NCI-H345 treated with DMSO at 0.1 percent for 48 hours (cell line): ENCODE measurements around the gene SMG6.
"Not testable (repeated sequence)": the region's sequence is repeated elsewhere in the genome, so short reads cannot be mapped to it uniquely, and the experiment has no call there.

Experiments used
- DNase-seq: peaks from one replicate; lab custom pipeline; 2025; ENCODE audit not compliant: unreplicated experiment; lab: John Stamatoyannopoulos, UW

The SMG6 gene

DNA sequence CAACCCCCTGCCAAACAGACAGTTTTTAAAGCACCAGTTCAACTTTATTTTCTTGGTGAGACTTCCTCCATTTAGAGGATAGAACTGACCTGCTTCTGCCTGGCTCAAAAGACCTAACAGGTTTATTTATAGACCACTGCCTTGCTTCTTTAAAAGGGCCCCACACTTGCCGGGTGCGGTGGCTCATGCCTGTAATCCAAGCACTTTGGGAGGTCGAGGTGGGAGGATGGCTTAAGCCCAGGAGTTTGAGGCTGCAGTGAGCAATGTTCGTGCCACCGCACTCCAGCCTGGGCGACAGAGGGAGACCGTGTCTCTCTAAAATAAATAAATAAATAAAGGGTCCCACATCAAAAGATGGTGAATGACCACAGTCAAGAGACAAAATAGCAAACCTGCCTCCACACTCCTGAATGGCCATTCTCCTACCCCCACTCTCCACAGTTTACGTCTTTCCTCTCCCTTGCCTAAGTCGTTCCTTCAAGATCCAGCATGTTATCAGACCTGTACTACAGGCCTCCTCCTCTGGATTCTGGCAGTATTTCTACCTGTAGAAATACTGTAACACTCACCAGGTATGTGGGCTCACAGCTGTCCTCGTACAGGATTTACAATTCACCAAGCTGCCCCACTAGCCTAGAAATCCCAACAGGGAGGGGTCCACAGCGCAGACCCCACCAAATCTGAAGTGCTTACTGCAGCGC is 95.6 kb downstream of the SMG6 start:
- no peak for DNase-seq

GRCh38 chr17:2204393-2204792 is 99.2 kb downstream of the SMG6 start:
- no peak for DNase-seq

DNA sequence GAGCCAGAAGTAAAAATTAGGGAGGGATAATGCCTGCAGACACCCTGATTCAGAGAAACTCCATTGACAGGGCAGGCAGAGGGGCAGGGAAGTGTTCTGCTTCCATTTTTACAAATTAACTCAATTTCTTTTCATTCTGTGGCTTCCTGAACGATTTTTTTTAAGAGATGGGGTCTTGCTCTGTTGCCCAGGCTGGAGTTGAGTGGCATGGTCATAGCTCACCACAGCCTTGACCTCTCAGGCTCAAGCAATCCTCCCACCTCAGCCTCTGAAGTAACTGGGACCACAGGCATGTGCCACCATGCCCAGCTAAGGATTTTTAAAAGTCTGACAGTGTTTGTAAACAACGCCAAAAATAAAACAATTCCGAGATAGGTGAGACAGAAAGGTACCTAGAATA is 99.8 kb downstream of the SMG6 start:
- DNase-seq = no peak

DNA sequence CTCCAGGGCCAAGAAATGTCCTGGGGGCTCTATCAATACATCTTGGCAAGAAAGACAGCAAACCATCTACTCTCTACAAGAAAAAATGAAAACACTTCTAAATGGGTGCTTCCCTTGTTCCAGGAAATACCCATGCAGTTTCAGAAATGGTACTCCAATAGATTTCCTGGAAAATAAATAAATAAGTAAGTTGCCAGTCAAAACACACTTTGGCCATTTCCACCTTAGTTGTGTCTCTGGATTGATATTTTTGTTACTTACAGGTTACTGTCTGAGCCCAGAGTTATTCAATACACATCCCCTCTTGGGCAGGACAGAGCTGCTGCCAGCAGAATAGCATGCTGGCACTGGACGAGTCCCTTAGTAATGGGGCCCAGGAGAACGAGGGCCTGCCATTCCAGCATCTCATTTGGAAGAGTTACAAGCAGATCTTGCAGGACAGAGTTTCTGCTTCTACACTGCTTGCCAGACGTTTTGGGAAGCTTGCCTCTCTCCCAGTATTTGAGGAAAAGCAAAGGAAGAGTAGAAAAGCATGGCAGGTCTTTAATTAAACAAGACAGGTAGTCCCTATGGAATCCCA is 100.5 kb downstream of the SMG6 start:
- DNase-seq = no peak

DNA sequence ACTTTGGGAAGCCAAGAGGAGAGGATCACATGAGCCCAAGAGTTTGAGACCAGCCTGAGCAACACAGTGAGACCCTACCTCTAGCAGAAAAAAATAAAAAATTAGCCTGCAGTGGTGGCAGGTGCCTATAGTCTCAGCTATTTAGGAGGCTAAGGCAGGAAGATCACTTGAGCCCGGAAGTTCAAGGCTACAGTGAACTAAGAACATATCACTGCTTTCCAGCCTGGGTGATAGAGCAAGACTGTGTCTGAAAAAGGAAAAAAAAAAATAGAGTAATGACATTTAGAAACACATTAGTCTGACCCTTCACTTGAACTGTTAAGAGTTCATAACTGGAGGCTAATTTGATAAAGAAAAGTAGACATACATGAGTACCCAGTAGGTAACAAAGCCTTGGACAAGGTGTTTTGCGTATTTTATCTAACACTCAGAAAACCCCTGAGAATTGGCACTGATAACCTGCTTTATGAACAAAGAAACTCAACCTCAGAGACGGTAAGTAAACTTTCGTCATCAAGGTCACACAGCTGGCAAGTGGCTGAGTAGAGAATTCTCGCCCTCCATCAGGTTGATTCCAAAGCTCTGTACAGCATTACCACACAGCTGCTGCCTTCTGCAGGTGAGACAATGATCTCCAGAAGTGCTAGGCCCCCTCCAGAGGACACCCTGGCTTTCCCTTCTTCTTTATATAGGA is 101.1 kb downstream of the SMG6 start:
- no peak for DNase-seq

DNA sequence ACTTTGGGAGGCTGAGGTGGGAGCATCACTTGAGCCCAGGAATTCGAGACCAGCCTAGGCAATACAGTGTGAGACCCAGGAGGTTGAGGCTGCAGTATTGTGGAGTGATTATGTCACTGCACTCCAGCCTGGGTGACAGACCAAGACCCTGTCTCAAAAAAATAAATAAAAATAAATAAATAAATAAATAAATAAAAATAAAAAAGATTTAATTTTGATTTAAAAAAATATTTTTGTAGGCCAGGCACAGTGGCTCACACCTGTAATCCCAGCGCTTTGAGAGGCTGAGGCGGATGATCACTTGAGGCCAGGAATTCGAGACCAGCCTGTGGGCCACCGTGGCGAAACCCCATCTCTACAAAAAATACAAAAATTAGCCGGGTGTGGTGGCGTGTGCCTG is 104.2 kb downstream of the SMG6 start:
- DNase-seq = not testable (repeated sequence)

DNA sequence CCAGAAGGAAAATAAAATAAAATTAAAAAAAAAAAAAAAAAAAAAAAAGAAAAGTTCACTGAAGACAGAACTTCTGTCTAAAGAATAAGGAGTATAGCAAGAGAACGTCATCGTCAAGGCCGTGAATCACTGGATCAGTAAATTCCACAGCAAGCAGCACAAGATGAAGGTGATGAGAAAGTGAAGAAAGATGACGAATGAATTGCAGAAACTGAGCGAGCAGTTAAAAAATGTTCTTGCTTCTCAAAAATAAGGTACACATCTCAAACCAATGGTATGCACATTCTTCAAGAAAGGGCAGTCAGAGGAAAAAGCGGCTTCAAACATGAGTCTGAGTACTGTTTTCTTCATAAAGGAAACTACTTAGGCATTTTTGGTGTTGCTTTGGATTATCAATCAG is 104.7 kb downstream of the SMG6 start:
- DNase-seq = no peak

GRCh38 chr17:2197271-2197670 is 106.3 kb downstream of the SMG6 start:
- no peak for DNase-seq

DNA sequence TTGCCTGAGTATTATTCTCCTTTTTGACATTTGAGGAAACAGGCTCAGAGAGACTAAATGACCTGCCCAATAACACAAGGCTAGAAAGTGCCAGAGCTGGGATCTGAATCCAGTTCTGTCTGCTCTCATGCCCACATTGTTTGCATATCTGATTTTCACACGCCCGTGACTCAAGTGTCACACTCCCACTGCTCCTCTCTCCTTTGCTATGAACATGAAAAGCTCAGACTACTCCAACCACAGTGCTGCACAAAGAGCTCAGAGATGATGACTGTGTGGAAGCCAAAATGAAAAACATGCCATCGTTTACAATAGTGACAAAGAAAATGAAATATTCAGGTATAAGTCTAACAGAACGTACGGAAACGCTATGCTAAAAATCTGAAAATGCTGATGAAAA is 107.9 kb downstream of the SMG6 start:
- DNase-seq = no peak

GRCh38 chr17:2194889-2195335 is 108.7 kb downstream of the SMG6 start:
- no peak for DNase-seq

GRCh38 chr17:2192367-2193057 is 111.1 kb downstream of the SMG6 start:
- DNase-seq = no peak

- DNase-seq = no peak
These were observed 111.8 kb downstream of the SMG6 start for GRCh38 chr17:2191785-2192184.

DNA sequence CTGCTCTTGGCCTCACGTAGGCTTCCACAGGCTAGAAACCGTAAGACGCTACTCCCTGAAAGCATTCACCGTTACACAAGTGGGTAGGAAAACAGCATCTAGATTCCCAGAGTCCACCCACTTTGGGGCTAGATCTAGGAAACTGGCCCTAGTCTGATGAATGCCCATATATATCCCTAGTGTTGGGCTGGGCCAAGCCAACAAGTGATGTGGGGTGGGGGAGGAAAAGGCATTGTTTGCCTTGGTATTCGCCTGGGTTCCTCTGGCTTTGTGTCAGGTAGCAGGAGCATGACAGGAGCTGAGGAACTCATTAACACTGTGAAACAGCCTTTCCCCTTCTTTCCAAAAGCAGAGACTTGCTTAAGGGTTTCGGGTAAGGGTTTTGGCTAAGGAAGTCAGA is 112.4 kb downstream of the SMG6 start:
- DNase-seq = no peak

GRCh38 chr17:2190014-2190413 is 113.6 kb downstream of the SMG6 start:
- DNase-seq = no peak

DNA sequence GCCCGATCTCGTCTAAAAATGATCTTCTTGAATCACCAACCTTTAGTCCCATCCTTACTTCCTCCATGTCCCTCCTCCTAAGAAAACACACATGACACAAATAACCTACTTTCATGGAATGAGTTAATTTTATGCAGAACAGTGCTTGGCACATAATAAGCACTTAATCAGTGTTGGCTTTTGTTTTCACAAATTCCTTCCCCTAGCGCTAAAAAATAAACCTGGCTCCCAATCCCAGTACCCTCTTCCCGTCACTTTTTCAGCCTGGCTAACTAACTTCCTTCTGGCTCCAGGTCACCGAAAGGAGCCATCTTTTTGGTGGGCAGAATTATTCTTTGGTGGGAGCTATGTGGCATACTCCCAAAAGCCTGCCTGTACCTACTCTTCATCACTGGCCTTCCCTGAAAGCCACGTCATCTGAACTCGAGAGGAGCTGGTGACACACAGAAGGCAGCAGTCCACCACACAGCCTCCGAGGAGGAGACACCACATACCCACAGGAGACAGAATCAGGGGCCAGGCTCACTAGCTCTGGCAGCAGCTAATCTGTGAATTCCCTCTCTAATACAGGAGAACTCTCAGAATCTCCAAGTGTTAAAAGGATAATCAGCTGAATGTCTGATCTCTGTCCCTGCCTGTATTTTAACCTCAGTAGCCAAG is 114.5 kb downstream of the SMG6 start:
- DNase-seq = no peak

DNA sequence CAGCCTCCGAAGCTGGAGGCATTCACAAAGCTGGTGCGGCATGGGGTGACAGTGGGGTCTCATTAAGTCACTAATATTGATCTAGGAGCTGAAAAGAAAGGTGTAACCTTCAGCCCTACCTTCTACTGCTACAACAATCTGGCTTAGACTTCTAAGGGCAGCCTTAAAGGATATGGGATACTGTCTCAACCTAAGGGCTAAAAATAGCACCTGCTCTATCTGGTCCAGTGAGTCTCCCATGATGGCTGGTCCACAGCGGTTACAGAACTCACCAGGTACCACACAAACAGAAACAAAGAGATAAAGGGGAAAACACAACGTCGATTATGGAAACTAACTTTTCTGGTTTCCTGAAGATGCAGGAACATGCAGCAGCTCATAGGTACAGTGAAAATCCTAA is 115.8 kb downstream of the SMG6 start:
- no peak for DNase-seq

GRCh38 chr17:2186937-2187336 is 116.6 kb downstream of the SMG6 start:
- DNase-seq = no peak

DNA sequence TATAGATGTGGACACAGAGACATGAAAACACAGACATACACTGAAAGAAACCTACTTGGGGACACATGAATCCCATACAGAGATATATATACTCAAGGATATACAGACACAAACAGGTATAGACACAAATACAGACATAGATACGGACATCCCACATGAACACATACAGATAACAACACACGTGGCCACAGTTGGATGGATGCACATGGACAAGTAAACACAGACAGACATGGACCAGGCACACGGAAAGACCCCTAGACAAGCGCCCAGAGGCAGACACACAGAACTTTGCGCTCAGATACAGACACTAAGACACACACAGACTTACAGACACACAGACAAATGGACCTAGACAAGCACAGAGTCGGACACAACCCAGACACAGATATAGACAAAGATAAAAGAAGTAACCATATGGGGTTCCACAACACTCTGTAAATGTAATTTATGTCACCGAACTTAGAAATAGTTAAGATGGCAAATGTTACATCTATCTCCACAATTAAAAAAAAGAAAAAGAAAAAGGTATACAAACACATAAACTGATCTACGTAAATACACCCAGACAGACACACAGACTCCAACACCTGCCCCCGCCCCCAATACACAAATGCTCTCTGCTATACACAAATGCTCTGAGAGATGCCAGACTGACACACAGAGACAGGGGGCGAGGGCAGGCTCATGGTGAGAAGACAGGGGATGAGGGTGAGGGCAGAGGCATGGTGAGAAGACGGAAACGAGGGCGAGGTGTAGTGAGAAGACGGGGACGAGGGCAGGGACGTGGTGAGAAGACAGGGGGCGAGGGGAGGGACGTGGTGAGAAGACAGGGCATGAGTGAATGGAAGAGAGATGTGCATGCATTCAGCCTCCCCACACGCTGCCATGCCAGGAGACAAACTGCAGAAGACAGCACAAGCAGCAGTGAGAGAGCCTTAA is 118.3 kb downstream of the SMG6 start:
- no peak for DNase-seq

- DNase-seq = no peak
These were observed 120.2 kb downstream of the SMG6 start for GRCh38 chr17:2183346-2183745.

DNA sequence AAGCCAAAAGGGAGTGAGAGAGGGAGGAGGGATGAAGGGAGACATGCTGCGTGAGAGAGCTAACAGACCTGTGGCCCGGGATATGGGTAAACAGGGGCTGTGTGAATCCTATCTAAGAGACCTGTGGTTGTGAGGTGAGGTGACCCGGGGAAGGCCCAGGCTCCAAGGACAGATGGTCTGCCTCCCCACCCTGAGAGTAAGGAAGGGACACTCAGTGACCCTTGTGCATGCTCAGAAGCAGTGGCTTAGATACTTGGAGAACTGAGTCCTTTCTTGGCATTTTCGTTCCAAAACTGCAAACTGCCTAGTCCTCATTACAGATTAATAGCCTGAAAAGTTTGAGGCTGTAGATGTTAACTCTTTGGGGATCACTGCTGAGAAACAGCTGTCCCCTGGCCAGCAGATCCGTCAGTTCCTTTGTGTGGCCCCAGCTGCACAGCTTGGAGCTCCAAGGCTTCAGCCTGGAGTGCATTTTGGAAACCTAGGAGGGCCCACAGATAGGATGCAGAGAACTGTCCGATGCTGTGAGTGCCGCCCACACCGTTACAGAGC is 121.6 kb downstream of the SMG6 start:
- no peak for DNase-seq
